ENCODE measurements around the gene KHDC4.
A peak's percentile ranks its signal among the peaks of the same experiment; 100 is the strongest.

KHDC4 gene

GRCh38 chr1:155968670-155969069 lies 34.5 kb upstream of the KHDC4 start:
- no peak for DNase-seq

GRCh38 chr1:155968051-155968400 lies 33.8 kb upstream of the KHDC4 start:
- DNase-seq: no peak

- no peak for DNase-seq
Measured at GRCh38 chr1:155967341-155968050, 33.3 kb upstream of the KHDC4 start.

GRCh38 chr1:155966750-155967149 lies 32.5 kb upstream of the KHDC4 start:
- DNase-seq: no peak

GRCh38 chr1:155966135-155966534 lies 31.9 kb upstream of the KHDC4 start:
- DNase-seq: no peak

- no peak for DNase-seq
Measured at GRCh38 chr1:155964193-155964592, 30.0 kb upstream of the KHDC4 start.

- DNase-seq: no peak
Measured at GRCh38 chr1:155962599-155963211, 28.5 kb upstream of the KHDC4 start.

GRCh38 chr1:155961937-155962336 lies 27.7 kb upstream of the KHDC4 start:
- DNase-seq: no peak

GRCh38 chr1:155960081-155960745 lies 26.0 kb upstream of the KHDC4 start:
- DNase-seq: no peak

- no peak for DNase-seq
Measured at GRCh38 chr1:155957411-155957915, 23.2 kb upstream of the KHDC4 start.

- no peak for DNase-seq
Measured at GRCh38 chr1:155954645-155955044, 20.4 kb upstream of the KHDC4 start.

GRCh38 chr1:155952505-155952890 lies 18.3 kb upstream of the KHDC4 start:
- DNase-seq: no peak

- no peak for DNase-seq
Measured at GRCh38 chr1:155951753-155952504, 17.7 kb upstream of the KHDC4 start.

- no peak for DNase-seq
Measured at GRCh38 chr1:155950829-155951228, 16.6 kb upstream of the KHDC4 start.

GRCh38 chr1:155947741-155948140 lies 13.5 kb upstream of the KHDC4 start:
- DNase-seq: no peak

GRCh38 chr1:155947292-155947691 lies 13.1 kb upstream of the KHDC4 start:
- DNase-seq: no peak

- DNase-seq: no peak
Measured at GRCh38 chr1:155946633-155947219, 12.5 kb upstream of the KHDC4 start.

- peak; percentile 76 for DNase-seq
Measured at GRCh38 chr1:155944444-155944799, 10.2 kb upstream of the KHDC4 start.

- DNase-seq: no peak
Measured at GRCh38 chr1:155942578-155943141, 8.4 kb upstream of the KHDC4 start.

- no peak for DNase-seq
Measured at GRCh38 chr1:155941845-155942531, 7.8 kb upstream of the KHDC4 start.

GRCh38 chr1:155940993-155941844 lies 7.0 kb upstream of the KHDC4 start, which contains the start of gene RXFP4:
Gene RXFP4 (plus strand): TSS chr1:155941638. CDS start chr1:155941710, 72 bp downstream.
- no peak for DNase-seq
